AG09309 (cell line): ENCODE results near the gene EXD3.
"Not testable (repeated sequence)": the region's sequence is repeated elsewhere in the genome, so short reads cannot be mapped to it uniquely, and the experiment has no call there.

Experiments
- DNase-seq: peaks from one replicate; pipeline ENCODE4 v3.0.0-alpha.2; 2010; ENCODE audit warnings: low read depth
- H3K4me3 ChIP-seq: 2 replicates; pipeline ENCODE4 v1.5.1; 2011; ENCODE audit warnings: mild to moderate bottlenecking, low read depth, low read length, moderate library complexity; ENCODE audit not compliant: control insufficient read depth
- TF ChIP-seq, protein P1 (sequence below): IDR thresholded peaks from 2 replicates; pipeline ENCODE4 v1.5.1; 2011; ENCODE audit warnings: mild to moderate bottlenecking, low read depth, low read length, inconsistent platforms; ENCODE audit not compliant: insufficient read depth, control insufficient read depth; ENCODE audit errors: missing control alignments

Gene EXD3

GRCh38 chr9:137262173-137262908, 160.6 kb downstream of the EXD3 start:
- TF ChIP-seq, protein P1, sequence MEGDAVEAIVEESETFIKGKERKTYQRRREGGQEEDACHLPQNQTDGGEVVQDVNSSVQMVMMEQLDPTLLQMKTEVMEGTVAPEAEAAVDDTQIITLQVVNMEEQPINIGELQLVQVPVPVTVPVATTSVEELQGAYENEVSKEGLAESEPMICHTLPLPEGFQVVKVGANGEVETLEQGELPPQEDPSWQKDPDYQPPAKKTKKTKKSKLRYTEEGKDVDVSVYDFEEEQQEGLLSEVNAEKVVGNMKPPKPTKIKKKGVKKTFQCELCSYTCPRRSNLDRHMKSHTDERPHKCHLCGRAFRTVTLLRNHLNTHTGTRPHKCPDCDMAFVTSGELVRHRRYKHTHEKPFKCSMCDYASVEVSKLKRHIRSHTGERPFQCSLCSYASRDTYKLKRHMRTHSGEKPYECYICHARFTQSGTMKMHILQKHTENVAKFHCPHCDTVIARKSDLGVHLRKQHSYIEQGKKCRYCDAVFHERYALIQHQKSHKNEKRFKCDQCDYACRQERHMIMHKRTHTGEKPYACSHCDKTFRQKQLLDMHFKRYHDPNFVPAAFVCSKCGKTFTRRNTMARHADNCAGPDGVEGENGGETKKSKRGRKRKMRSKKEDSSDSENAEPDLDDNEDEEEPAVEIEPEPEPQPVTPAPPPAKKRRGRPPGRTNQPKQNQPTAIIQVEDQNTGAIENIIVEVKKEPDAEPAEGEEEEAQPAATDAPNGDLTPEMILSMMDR: peak; percentile 50
- not testable (repeated sequence) for DNase-seq, H3K4me3 ChIP-seq
